ENCODE measurements around the gene FBXL4.

GRCh38 chr6:98900706-98901105 is 47.0 kb downstream of the FBXL4 start:
- no peak for TF ChIP-seq CTCF (conservative IDR thresholded peaks at IDR 0.05; ENCODE audit: low read length)
- no peak for TF ChIP-seq EZH2phosphoT487 (IDR thresholded peaks at IDR 0.05; ENCODE audit: borderline replicate concordance)
